Stimulated activated naive CD4-positive, alpha-beta T cell treated with Interleukin-2 at 50 U/mL for 16 hours (primary cell): ENCODE data around the gene CTU1.
A peak's percentile ranks its signal among the peaks of the same experiment; 100 is the strongest.
"Not testable (repeated sequence)": the region's sequence is repeated elsewhere in the genome, so short reads cannot be mapped to it uniquely, and the experiment has no call there.

Source experiments
- DNase-seq: peaks from one replicate; lab custom pipeline; 2025; lab: John Stamatoyannopoulos, UW

CTU1 gene

DNA sequence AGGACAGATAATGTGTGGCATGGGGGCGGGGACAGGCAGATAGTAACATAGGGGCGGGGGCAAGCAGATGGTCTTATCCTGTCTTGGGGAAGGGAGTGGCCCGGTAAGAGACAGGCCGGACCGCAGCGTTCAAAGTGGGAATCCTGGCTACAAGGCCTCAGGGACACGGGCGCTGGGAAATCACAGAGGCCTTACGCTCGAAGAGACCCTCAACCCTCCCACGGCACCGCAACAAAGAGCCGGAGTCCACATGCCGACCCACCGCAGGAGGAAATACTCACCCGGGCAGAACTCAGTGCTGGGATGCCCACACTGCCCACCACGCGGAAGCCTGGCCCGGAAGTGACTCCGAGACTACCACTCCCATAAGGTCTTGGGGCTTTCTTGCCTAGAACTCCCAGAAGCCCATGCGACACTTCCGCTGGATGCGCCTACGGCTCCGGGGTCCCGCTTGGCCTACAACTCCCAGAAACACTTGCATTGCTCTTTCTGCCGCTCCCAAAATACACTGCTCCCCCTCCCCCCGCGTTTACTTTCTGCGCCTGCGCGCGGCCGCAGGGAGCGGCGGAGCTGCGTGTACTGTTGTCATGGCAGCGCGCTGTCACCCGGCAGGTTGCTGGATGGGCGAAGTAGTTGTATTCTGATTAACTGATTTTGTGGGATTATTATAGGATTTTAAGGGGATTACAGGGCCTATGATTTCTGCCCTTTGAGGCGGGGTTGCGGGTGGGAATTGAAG lies at the start of gene CTU1:
CTU1 (minus strand) TSS at position 344 of the 739 bp plus-strand sequence. CDS start 3,840 bp downstream, outside the sequence.
- DNase-seq, result peak; percentile 99

GRCh38 chr19:51157265-51157664 lies 49.1 kb upstream of the CTU1 start:
- DNase-seq, result no peak

- no peak for DNase-seq
Measured at GRCh38 chr19:51156710-51157109, 48.5 kb upstream of the CTU1 start.

GRCh38 chr19:51150627-51151026 lies 42.4 kb upstream of the CTU1 start:
- no peak for DNase-seq

DNA sequence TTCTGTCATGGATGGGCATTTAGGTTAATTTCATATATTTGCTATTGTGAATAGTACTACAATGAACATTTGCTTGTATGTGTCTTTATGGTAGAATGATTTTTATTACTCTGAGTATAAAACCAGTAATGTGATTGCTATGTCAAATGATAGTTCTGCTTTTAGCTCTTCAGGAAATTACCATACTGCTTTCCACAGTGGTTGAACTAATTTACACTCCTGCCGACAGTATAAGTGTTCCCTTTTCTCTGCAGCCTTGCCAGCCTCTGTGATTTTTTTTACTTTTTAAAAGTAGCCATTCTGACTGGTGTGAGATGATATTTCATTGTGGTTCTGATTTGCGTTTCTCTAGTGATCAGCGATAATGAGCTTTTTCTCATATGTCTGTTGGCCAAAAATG lies 40.4 kb upstream of the CTU1 start:
- DNase-seq, result no peak

DNA sequence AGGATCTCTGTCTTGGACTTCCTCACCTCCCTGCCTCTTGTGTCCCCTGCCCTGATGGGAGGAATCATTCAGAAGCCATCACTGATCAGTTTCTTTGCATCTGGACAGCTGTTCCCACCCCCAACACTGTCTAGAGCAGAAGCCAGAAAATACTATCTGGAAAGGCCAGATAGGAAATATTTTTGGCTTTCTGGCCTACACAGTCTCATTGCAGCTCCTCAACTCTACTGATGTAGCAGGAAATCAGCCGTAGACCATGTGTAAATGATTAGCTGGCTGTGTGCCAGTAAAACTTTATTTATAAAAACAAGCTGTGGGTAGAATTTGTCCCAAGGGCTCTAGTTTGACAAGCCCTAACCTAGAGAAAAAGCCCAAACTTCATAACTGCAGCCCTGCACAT lies 39.5 kb upstream of the CTU1 start:
- no peak for DNase-seq

DNA sequence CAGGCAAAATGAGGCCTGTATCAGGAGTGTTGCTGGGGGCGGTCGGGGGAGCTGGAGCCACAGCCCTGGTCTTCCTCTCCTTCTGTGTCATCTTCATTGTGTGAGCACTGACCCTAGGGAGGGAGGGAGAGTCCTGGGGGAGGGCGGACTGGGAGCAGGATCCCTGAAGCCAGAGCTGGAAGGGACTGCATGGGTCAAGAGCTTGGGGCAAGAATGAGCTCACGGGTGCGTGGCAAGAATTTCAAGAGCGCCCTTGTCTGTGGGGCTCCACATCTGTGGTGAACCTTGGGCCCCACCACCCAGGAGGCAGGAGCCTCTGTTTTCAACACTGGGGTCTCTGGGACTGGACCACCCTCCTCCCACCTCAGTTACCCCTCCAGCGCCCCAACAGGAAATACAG lies 38.5 kb upstream of the CTU1 start:
- DNase-seq, result no peak

DNA sequence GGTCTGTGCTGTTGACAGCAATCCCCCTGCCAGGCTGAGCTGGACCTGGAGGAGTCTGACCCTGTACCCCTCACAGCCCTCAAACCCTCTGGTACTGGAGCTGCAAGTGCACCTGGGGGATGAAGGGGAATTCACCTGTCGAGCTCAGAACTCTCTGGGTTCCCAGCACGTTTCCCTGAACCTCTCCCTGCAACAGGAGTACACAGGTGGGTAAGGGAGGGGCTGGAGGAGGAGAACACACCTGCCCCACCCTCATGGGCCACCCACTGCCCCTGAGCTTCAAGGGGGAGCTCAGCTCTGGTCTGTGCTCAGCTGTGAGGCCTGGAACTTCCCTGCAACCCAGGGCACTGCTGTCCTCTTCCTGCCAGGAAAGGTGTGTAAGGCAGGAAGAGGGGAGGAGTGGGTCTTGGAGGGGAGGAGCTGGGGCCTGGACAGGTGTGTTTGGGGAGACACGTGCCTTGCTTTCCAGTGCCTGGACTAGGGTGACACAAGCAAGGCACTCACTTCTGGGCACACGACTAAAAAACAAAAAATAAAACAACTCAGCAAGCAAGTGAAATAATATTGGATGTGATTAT lies 37.8 kb upstream of the CTU1 start:
- DNase-seq, result no peak

DNA sequence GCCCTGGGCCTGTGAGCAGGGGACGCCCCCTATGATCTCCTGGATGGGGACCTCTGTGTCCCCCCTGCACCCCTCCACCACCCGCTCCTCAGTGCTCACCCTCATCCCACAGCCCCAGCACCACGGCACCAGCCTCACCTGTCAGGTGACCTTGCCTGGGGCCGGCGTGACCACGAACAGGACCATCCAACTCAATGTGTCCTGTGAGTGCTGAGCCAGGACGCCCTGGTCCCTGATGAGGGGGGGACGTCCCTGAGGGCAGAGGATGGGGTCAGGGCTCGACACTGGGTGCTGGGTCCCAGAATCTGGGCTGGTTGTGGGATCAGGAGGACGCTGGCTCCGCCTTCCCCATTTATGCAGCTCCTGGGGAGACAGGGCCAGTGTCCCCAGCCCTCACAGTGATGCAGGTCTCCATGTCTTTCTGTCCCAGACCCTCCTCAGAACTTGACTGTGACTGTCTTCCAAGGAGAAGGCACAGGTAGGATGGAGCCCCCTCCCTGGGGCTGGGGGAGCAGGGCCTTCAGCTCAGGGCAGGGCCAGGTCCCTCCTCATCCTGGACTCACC lies 36.4 kb upstream of the CTU1 start:
- DNase-seq, result no peak

- DNase-seq, result no peak
Measured at GRCh38 chr19:51143486-51143885, 35.3 kb upstream of the CTU1 start.

GRCh38 chr19:51142809-51143475 lies 34.7 kb upstream of the CTU1 start:
- not testable (repeated sequence) for DNase-seq

DNA sequence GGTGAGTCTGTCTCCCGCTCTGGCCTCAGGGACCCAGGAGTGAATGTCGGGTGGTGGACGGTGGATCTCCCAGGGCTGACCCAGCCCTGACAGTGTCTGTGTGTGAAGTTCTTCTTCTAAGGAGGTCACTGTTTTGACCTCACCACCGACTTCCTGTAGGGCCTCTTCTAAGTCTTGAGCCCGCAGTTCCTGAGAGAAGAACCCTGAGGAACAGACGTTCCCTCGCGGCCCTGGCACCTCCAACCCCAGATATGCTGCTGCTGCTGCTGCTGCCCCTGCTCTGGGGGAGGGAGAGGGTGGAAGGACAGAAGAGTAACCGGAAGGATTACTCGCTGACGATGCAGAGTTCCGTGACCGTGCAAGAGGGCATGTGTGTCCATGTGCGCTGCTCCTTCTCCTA lies 33.9 kb upstream of the CTU1 start, which contains the start of gene SIGLEC7:
SIGLEC7 (plus strand) TSS at position 183 of the 400 bp plus-strand sequence; CDS start at position 252, 69 bp downstream.
- no peak for DNase-seq

- DNase-seq, result no peak
Measured at GRCh38 chr19:51141181-51141580, 33.0 kb upstream of the CTU1 start.

DNA sequence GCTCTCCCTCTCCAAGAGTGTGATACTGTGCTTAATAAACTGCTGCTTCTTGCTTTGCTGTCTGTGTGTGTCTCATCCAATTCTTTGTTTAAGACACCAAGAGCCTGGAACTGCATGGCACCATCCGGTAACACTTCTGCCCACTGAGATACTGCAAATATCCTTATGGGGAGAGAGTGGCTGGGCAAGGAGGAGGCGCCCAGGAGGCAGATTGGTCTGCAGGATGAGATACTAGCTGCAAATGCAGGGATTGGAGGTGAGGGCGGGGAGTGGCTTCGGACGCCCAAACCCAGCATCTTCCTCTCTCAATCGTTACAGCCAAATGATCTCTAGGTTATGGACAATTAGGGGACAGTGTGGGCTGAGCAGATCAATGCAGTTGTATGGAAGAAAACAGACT lies 32.2 kb upstream of the CTU1 start:
- no peak for DNase-seq

- DNase-seq, result no peak
Measured at GRCh38 chr19:51139299-51140014, 31.2 kb upstream of the CTU1 start.

- no peak for DNase-seq
Measured at GRCh38 chr19:51138549-51138979, 30.4 kb upstream of the CTU1 start.

GRCh38 chr19:51137792-51138425 lies 29.7 kb upstream of the CTU1 start:
- no peak for DNase-seq

DNA sequence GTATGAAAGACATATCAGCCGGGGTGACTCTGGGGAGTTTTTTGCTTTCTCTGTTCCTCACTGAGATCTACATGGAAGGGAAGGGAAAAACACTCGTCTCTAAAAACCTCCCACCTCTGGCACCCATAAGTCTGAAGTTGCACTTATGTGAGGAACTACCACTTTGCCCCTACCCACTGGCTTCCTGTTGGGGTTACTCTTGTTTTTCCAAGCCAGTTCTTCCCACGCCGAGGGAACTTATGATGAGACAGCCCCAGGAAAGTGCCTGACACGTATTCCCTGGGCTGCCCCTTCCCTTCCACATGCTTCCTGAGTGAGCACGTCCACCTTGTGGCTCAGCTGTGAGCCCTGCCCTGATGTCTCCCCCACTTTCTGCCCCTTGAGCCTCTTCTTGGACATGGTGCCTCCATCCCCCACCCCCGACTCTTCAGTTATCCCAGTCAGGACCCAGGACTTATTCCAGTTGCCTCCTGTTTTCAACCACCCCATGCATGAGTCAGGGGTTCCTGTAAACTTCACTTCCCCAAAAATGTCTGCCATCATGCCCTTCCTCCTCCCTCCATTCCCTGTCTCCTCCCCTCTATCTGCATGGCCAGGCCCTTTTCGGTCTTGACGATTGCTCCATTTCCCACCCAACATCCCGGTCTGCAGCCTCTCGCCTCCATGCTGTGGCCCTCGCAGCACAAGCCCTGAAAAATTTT lies 28.8 kb upstream of the CTU1 start:
- DNase-seq, result no peak

DNA sequence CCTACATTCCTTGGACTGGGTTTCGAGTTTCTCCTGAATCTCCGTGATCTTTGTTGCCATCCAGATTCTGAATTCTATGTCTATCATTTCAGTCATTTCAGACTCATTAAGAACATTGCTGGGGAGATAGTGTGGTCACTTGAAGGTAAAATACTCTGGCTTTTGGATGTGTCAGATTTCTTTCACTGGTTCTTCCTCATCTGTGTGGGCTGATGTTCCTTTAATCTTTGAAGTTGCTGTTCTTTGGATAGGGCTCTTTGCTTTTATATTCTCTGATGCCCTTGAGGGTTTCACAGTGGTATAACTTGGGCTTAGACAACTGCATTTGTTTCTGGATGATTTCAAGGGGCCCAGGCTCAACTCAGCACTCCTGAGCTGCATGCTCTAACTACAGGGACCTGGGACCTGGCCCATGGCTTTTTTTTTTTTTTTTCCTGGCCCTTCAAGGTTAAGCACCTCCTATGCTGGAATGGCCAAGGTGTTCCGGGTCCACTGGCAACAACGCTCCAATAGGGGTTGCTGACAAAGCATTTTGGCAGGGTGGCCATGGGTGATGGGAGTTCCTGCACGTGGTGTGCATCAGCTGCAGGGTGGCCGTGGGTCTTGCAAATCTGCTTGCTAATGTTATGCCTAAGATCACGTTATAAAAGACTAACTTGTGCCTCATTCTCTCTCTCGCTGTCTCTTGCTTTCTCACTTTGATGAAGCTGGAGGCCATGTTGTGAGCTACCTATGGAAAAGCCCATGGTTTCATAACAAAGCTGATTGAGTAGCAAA lies 28.0 kb upstream of the CTU1 start:
- DNase-seq, result no peak

- DNase-seq, result no peak
Measured at GRCh38 chr19:51135004-51135403, 26.8 kb upstream of the CTU1 start.
